ENCODE data around the gene NOL7. TPM values are rescaled to one million over a fixed set of nuclear protein-coding genes. Genes with fewer than 3 reads are reported as not detected.
A peak's percentile ranks its signal among the peaks of the same experiment; 100 is the strongest.

NOL7 gene
- total RNA-seq, 1 experiment from 2014 or later = 44.5 TPM

GRCh38 chr6:13572240-13572639 lies 42.9 kb upstream of the NOL7 start:
- Mint-ChIP-seq H3K36me3 (ENCODE audit: insufficient read depth, unreplicated experiment) (peaks cover 18% of the 10 kb centered on the region), H3K9me3 (ENCODE audit: low read depth, unreplicated experiment) (no peaks in the 10 kb centered on the region), H3K4me1 (ENCODE audit: low read depth, unreplicated experiment) (no peaks in the 10 kb centered on the region), H3K27me3 (ENCODE audit: unreplicated experiment) (no peaks in the 10 kb centered on the region), H3K4me3 (ENCODE audit: low read depth, unreplicated experiment) (peak overlapping the region; percentile 22), H3K27ac (ENCODE audit: unreplicated experiment) (no peak overlapping the region)
- no TSS peak for BruUV-seq (replicated peaks)
- intact Hi-C loops (cut with micrococcal nuclease; ENCODE audit: unreplicated experiment) = loop anchor here (5.0 kb wide), 1 partner anchor 175 kb away; no protein-coding TSS in a partner anchor
- CTCF ChIA-PET = no interaction called here
- TF ChIP-seq, protein P1, sequence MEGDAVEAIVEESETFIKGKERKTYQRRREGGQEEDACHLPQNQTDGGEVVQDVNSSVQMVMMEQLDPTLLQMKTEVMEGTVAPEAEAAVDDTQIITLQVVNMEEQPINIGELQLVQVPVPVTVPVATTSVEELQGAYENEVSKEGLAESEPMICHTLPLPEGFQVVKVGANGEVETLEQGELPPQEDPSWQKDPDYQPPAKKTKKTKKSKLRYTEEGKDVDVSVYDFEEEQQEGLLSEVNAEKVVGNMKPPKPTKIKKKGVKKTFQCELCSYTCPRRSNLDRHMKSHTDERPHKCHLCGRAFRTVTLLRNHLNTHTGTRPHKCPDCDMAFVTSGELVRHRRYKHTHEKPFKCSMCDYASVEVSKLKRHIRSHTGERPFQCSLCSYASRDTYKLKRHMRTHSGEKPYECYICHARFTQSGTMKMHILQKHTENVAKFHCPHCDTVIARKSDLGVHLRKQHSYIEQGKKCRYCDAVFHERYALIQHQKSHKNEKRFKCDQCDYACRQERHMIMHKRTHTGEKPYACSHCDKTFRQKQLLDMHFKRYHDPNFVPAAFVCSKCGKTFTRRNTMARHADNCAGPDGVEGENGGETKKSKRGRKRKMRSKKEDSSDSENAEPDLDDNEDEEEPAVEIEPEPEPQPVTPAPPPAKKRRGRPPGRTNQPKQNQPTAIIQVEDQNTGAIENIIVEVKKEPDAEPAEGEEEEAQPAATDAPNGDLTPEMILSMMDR (IDR thresholded peaks at IDR 0.05; ENCODE audit: unreplicated experiment) = no peak
- DNase-seq = no peak

- CTCF ChIA-PET = interaction anchor here (1.6 kb wide), 1 partner anchor 35 kb away, joined by 6 read pairs; no protein-coding TSS in a partner anchor
- Mint-ChIP-seq H3K27me3 (ENCODE audit: unreplicated experiment) (no peaks in the 10 kb centered on the region), H3K4me3 (ENCODE audit: low read depth, unreplicated experiment) (peak overlapping the region; percentile 97), H3K36me3 (ENCODE audit: insufficient read depth, unreplicated experiment) (peaks cover 18% of the 10 kb centered on the region), H3K9me3 (ENCODE audit: low read depth, unreplicated experiment) (no peaks in the 10 kb centered on the region), H3K4me1 (ENCODE audit: low read depth, unreplicated experiment) (no peaks in the 10 kb centered on the region), H3K27ac (ENCODE audit: unreplicated experiment) (peak overlapping the region; percentile 80)
- intact Hi-C loops (cut with micrococcal nuclease; ENCODE audit: unreplicated experiment) = loop anchor here (5.0 kb wide), 1 partner anchor 176 kb away; no protein-coding TSS in a partner anchor
- TF ChIP-seq, protein P1 (IDR thresholded peaks at IDR 0.05; ENCODE audit: unreplicated experiment) = no peak
- no TSS peak for BruUV-seq (replicated peaks)
- DNase-seq = no peak
These were observed 42.0 kb upstream of the NOL7 start for GRCh38 chr6:13572951-13573654.

GRCh38 chr6:13573669-13574110 lies 41.4 kb upstream of the NOL7 start:
- Mint-ChIP-seq H3K4me3 (ENCODE audit: low read depth, unreplicated experiment) (peak overlapping the region; percentile 97), H3K9me3 (ENCODE audit: low read depth, unreplicated experiment) (no peaks in the 10 kb centered on the region), H3K27ac (ENCODE audit: unreplicated experiment) (peak overlapping the region; percentile 80), H3K4me1 (ENCODE audit: low read depth, unreplicated experiment) (no peaks in the 10 kb centered on the region), H3K36me3 (ENCODE audit: insufficient read depth, unreplicated experiment) (peaks cover 18% of the 10 kb centered on the region), H3K27me3 (ENCODE audit: unreplicated experiment) (no peaks in the 10 kb centered on the region)
- intact Hi-C loops (cut with micrococcal nuclease; ENCODE audit: unreplicated experiment) = loop anchor here (2.0 to 5.0 kb wide), 2 partner anchors 87 to 176 kb away; partner anchors contain the start of gene GFOD1
- TF ChIP-seq, protein P1 (IDR thresholded peaks at IDR 0.05; ENCODE audit: unreplicated experiment) = no peak
- DNase-seq = peak; percentile 8
- CTCF ChIA-PET = interaction anchor here (1.6 kb wide), 1 partner anchor 36 kb away, joined by 6 read pairs; no protein-coding TSS in a partner anchor
- BruUV-seq (replicated peaks) = TSS peak; percentile 77

- H3K27ac Mint-ChIP-seq (ENCODE audit: unreplicated experiment) = peak overlapping the region; percentile 84
- intact Hi-C loops (cut with micrococcal nuclease; ENCODE audit: unreplicated experiment) = loop anchor here (2.0 to 5.0 kb wide), 2 partner anchors 87 to 177 kb away; partner anchors contain the start of gene GFOD1
- no TSS peak for BruUV-seq (replicated peaks)
- H3K4me1 Mint-ChIP-seq (ENCODE audit: low read depth, unreplicated experiment) = no peaks in the 10 kb centered on the region
- H3K9me3 Mint-ChIP-seq (ENCODE audit: low read depth, unreplicated experiment) = no peaks in the 10 kb centered on the region
- peak overlapping the region; percentile 97 for H3K4me3 Mint-ChIP-seq (ENCODE audit: low read depth, unreplicated experiment)
- CTCF ChIA-PET = interaction anchor here (0.6 to 1.8 kb wide), 7 partner anchors 15 to 245 kb away, joined by 3 to 7 read pairs (median 4); partner anchors contain the start of genes NOL7 and TBC1D7
- peak; percentile 91 for DNase-seq
- peaks cover 18% of the 10 kb centered on the region for H3K36me3 Mint-ChIP-seq (ENCODE audit: insufficient read depth, unreplicated experiment)
- H3K27me3 Mint-ChIP-seq (ENCODE audit: unreplicated experiment) = no peaks in the 10 kb centered on the region
- TF ChIP-seq, protein P1 (IDR thresholded peaks at IDR 0.05; ENCODE audit: unreplicated experiment) = no peak
These were observed 41.0 kb upstream of the NOL7 start for GRCh38 chr6:13574149-13574570.
